ENCODE results near the gene CHD9. TPM values are rescaled to one million over a fixed set of nuclear protein-coding genes. Genes with fewer than 3 reads are reported as not detected.

CHD9 gene
- total RNA-seq, 1 experiment from 2014 or later, result 18.9 TPM

DNA sequence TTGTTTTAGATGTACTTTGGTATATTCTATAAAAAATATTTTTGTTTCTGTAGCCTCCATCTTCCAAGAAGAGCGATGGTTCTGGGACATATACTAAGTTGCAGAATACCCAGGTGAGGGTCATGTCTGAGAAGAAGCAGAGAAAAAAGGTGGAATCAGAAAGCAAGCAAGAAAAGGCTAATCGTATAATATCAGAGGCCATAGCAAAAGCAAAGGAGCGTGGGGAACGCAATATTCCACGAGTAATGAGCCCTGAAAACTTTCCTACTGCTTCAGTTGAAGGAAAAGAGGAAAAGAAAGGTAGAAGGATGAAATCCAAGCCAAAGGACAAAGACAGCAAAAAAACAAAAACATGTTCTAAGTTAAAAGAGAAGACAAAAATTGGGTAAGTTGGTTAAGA, 154.6 kb downstream of the CHD9 start:
- H3K9me2 ChIP-seq (ENCODE audit: insufficient read depth), result no peaks in the 10 kb centered on the region
- H3K4me1 ChIP-seq (ENCODE audit: control insufficient read depth in 1 of 2, insufficient read depth in 2 of 2, low read length in 2 of 2), result peaks cover 0 to 7% of the 10 kb centered on the region in 2 experiments; a peak in 1 of 4 replicates
- CTCF ChIA-PET, result interaction anchor here (2.8 kb wide), 1 partner anchor 154 kb away, joined by 12 read pairs; the partner anchor contains the start of gene CHD9
- H3K4me2 ChIP-seq (ENCODE audit: low read length), result no peak overlapping the region
- no peaks in the 10 kb centered on the region for H3K9me3 ChIP-seq (ENCODE audit: control insufficient read depth in 1 of 2, insufficient read depth in 1 of 2, low read depth in 1 of 2, low read length in 2 of 2)
- H3K27me3 ChIP-seq (ENCODE audit: insufficient read depth, low read length), result no peaks in the 10 kb centered on the region
- 0 out of 2 replicates have a peak, but pooled peaks cover 5% of the 10 kb centered on the region for H3K79me2 ChIP-seq (ENCODE audit: insufficient read depth, low read length)
- no peak overlapping the region for H3K27ac ChIP-seq (ENCODE audit: low read depth, low read length)
- RAD21 ChIA-PET (ENCODE audit: low non-redundant PET in 1 of 2, low total read pairs in 2 of 2, uncharacterized antibody in 2 of 2, unreplicated experiment in 2 of 2), result no interaction called here
- ATAC-seq (no peak), DNase-seq (ENCODE audit: low read depth, low spot score) (no peak)
- H2AFZ ChIP-seq (ENCODE audit: low read depth, low read length, poor library complexity, severe bottlenecking), result no peak overlapping the region
- no peak overlapping the region for H3K9ac ChIP-seq (ENCODE audit: low read length)
- no peaks in the 10 kb centered on the region for H4K20me1 ChIP-seq (ENCODE audit: insufficient read depth)
- intact Hi-C loops (cut with micrococcal nuclease), result loop anchor here (5.0 kb wide), 1 partner anchor 77 kb away; no protein-coding TSS in a partner anchor
- no TSS peak for BruUV-seq (replicated peaks)
- no peak overlapping the region for H3K4me3 ChIP-seq (replicated peaks in 1 of 2; ENCODE audit: low read depth in 1 of 2, low read length in 2 of 2)
- peaks cover 0 to 2% of the 10 kb centered on the region in 2 experiments; a peak in 1 of 4 replicates for H3K36me3 ChIP-seq (ENCODE audit: control insufficient read depth in 1 of 2, insufficient read depth in 2 of 2, low read length in 2 of 2)
- no peak for TF ChIP-seq ELF1 (IDR thresholded peaks at IDR 0.05; ENCODE audit: borderline replicate concordance, low read depth)
- TF ChIP-seq SP1 (IDR thresholded peaks at IDR 0.05; ENCODE audit: low read depth), result no peak
- no peak for TF ChIP-seq POLR2AphosphoS5 (IDR thresholded peaks at IDR 0.05; ENCODE audit: low read depth, low read length)
- TF ChIP-seq, protein P1, sequence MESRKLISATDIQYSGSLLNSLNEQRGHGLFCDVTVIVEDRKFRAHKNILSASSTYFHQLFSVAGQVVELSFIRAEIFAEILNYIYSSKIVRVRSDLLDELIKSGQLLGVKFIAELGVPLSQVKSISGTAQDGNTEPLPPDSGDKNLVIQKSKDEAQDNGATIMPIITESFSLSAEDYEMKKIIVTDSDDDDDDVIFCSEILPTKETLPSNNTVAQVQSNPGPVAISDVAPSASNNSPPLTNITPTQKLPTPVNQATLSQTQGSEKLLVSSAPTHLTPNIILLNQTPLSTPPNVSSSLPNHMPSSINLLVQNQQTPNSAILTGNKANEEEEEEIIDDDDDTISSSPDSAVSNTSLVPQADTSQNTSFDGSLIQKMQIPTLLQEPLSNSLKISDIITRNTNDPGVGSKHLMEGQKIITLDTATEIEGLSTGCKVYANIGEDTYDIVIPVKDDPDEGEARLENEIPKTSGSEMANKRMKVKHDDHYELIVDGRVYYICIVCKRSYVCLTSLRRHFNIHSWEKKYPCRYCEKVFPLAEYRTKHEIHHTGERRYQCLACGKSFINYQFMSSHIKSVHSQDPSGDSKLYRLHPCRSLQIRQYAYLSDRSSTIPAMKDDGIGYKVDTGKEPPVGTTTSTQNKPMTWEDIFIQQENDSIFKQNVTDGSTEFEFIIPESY (IDR thresholded peaks at IDR 0.05; ENCODE audit: extremely low read depth, insufficient replicate concordance, low read length), result no peak
- no peak for TF ChIP-seq ZFX (IDR thresholded peaks at IDR 0.05)
- no peak for TF ChIP-seq YY1 (IDR thresholded peaks at IDR 0.05; ENCODE audit: extremely low read depth, insufficient replicate concordance, low read depth, low read length)
- no peak for TF ChIP-seq EZH2 (IDR thresholded peaks at IDR 0.05)
- TF ChIP-seq CEBPB (IDR thresholded peaks at IDR 0.05; ENCODE audit: low read depth), result no peak
- TF ChIP-seq, protein P2, sequence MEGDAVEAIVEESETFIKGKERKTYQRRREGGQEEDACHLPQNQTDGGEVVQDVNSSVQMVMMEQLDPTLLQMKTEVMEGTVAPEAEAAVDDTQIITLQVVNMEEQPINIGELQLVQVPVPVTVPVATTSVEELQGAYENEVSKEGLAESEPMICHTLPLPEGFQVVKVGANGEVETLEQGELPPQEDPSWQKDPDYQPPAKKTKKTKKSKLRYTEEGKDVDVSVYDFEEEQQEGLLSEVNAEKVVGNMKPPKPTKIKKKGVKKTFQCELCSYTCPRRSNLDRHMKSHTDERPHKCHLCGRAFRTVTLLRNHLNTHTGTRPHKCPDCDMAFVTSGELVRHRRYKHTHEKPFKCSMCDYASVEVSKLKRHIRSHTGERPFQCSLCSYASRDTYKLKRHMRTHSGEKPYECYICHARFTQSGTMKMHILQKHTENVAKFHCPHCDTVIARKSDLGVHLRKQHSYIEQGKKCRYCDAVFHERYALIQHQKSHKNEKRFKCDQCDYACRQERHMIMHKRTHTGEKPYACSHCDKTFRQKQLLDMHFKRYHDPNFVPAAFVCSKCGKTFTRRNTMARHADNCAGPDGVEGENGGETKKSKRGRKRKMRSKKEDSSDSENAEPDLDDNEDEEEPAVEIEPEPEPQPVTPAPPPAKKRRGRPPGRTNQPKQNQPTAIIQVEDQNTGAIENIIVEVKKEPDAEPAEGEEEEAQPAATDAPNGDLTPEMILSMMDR (IDR thresholded peaks at IDR 0.05 in 2 of 3, conservative IDR thresholded peaks at IDR 0.05 in 1 of 3; ENCODE audit: borderline replicate concordance in 1 of 3, insufficient read depth in 1 of 3, low read depth in 2 of 3, low read length in 2 of 3), result no peak
- TF ChIP-seq, protein P3, sequence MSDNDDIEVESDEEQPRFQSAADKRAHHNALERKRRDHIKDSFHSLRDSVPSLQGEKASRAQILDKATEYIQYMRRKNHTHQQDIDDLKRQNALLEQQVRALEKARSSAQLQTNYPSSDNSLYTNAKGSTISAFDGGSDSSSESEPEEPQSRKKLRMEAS (IDR thresholded peaks at IDR 0.05), result no peak
- no peak for TF ChIP-seq EGR1 (IDR thresholded peaks at IDR 0.05; ENCODE audit: low read depth)
- TF ChIP-seq TCF7L2 (IDR thresholded peaks at IDR 0.05; ENCODE audit: borderline replicate concordance, extremely low read depth, insufficient read depth, insufficient read length), result no peak
- TF ChIP-seq CBX3 (IDR thresholded peaks at IDR 0.05; ENCODE audit: low read depth), result no peak
- no peak for TF ChIP-seq POLR2A (IDR thresholded peaks at IDR 0.05; ENCODE audit: borderline replicate concordance, extremely low read depth, insufficient read depth, insufficient read length)
- TF ChIP-seq JUND (IDR thresholded peaks at IDR 0.05), result no peak
- no peak for TF ChIP-seq FOSL1 (IDR thresholded peaks at IDR 0.05; ENCODE audit: low read depth)
- no peak for TF ChIP-seq EZH2phosphoT487 (IDR thresholded peaks at IDR 0.05; ENCODE audit: borderline replicate concordance)
- TF ChIP-seq RAD21 (IDR thresholded peaks at IDR 0.05; ENCODE audit: low read depth), result no peak
- TF ChIP-seq, protein P4, sequence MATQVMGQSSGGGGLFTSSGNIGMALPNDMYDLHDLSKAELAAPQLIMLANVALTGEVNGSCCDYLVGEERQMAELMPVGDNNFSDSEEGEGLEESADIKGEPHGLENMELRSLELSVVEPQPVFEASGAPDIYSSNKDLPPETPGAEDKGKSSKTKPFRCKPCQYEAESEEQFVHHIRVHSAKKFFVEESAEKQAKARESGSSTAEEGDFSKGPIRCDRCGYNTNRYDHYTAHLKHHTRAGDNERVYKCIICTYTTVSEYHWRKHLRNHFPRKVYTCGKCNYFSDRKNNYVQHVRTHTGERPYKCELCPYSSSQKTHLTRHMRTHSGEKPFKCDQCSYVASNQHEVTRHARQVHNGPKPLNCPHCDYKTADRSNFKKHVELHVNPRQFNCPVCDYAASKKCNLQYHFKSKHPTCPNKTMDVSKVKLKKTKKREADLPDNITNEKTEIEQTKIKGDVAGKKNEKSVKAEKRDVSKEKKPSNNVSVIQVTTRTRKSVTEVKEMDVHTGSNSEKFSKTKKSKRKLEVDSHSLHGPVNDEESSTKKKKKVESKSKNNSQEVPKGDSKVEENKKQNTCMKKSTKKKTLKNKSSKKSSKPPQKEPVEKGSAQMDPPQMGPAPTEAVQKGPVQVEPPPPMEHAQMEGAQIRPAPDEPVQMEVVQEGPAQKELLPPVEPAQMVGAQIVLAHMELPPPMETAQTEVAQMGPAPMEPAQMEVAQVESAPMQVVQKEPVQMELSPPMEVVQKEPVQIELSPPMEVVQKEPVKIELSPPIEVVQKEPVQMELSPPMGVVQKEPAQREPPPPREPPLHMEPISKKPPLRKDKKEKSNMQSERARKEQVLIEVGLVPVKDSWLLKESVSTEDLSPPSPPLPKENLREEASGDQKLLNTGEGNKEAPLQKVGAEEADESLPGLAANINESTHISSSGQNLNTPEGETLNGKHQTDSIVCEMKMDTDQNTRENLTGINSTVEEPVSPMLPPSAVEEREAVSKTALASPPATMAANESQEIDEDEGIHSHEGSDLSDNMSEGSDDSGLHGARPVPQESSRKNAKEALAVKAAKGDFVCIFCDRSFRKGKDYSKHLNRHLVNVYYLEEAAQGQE (IDR thresholded peaks at IDR 0.05; ENCODE audit: low read depth), result no peak
- POLR2A ChIA-PET, result no interaction called here

Measured in HCT116 (cell line).